Measurements from ENCODE around the gene SUN5. TPM values are rescaled to one million over a fixed set of nuclear protein-coding genes. Genes with fewer than 3 reads are reported as not detected.
"Not testable (repeated sequence)": the region's sequence is repeated elsewhere in the genome, so short reads cannot be mapped to it uniquely, and the experiment has no call there.

Gene SUN5
- not detected in 2 replicates for total RNA-seq (ENCODE audit: low replicate concordance)

- no peak for TF ChIP-seq CTCF (IDR thresholded peaks at IDR 0.05; ENCODE audit: insufficient read depth, low read length)
- DNase-seq (ENCODE audit: low read depth), result no peak
- no peak within 1 kb of the TSS for H3K4me3 ChIP-seq (ENCODE audit: low read depth, low read length)
Measured at GRCh38 chr20:33004141-33004751, at the start of gene SUN5. TSS of gene SUN5 (minus strand) at chr20:33004433. CDS start at chr20:33004340, 93 bp downstream.

GRCh38 chr20:33053291-33054106 is 49.3 kb upstream of the SUN5 start, which contains the start of gene BPIFB3:
TSS of gene BPIFB3 (plus strand) at chr20:33053903. CDS start at chr20:33055436, 1,533 bp downstream.
- DNase-seq (ENCODE audit: low read depth), result no peak
- H3K4me3 ChIP-seq (ENCODE audit: low read depth, low read length), result no peak within 1 kb of the TSS
- TF ChIP-seq CTCF (IDR thresholded peaks at IDR 0.05; ENCODE audit: insufficient read depth, low read length), result no peak

- no peak for TF ChIP-seq CTCF (IDR thresholded peaks at IDR 0.05; ENCODE audit: insufficient read depth, low read length)
- no peak for DNase-seq (ENCODE audit: low read depth)
- H3K4me3 ChIP-seq (ENCODE audit: low read depth, low read length), result no peak overlapping the region
Measured at GRCh38 chr20:33051333-33051732, 47.1 kb upstream of the SUN5 start.

GRCh38 chr20:33046412-33046811 is 42.2 kb upstream of the SUN5 start:
- TF ChIP-seq CTCF (IDR thresholded peaks at IDR 0.05; ENCODE audit: insufficient read depth, low read length), result no peak
- no peak overlapping the region for H3K4me3 ChIP-seq (ENCODE audit: low read depth, low read length)
- DNase-seq (ENCODE audit: low read depth), result no peak

GRCh38 chr20:33045129-33045721 is 41.0 kb upstream of the SUN5 start:
- not testable (repeated sequence) for DNase-seq (ENCODE audit: low read depth); H3K4me3 ChIP-seq (ENCODE audit: low read depth, low read length)

GRCh38 chr20:33043731-33044181 is 39.5 kb upstream of the SUN5 start:
- no peak for TF ChIP-seq CTCF (IDR thresholded peaks at IDR 0.05; ENCODE audit: insufficient read depth, low read length)
- no peak for DNase-seq (ENCODE audit: low read depth)
- no peak overlapping the region for H3K4me3 ChIP-seq (ENCODE audit: low read depth, low read length)
